Left lung (tissue), 10 donors: ENCODE measurements around the gene TENM4. TPM values are rescaled to one million over a fixed set of nuclear protein-coding genes. Genes with fewer than 3 reads are reported as not detected.

Experiments used
- ATAC-seq: fragments of 200-7000 bp; cut with Tn5 transposase; one replicate; pipeline ENCODE4 v1.9.1; 2020; ENCODE audit warnings: moderate library complexity
- DNase-seq, 4 donors: peaks; one replicate each; pipeline ENCODE4 v3.0.0-alpha.2; 2013 to 2020
- H3K27ac ChIP-seq, 2 donors: fragments of 200-600 bp; sonication (generic) in 1 of 2; one replicate each; pipeline versions ENCODE4 v1.5.0 to v1.8.0; 2020 to 2021
- H3K27me3 ChIP-seq, 2 donors: fragments of 200-600 bp; sonication (generic) in 1 of 2; one replicate each; pipeline versions ENCODE4 v1.5.0 to v1.8.0; 2020 to 2021
- H3K36me3 ChIP-seq, 2 donors: fragments of 200-600 bp; sonication (generic) in 1 of 2; one replicate each; pipeline versions ENCODE4 v1.5.0 to v1.8.0; 2020 to 2021
- H3K4me1 ChIP-seq, 2 donors: fragments of 200-600 bp; one replicate each; pipeline ENCODE4 v1.8.0; 2021
- H3K4me3 ChIP-seq, 2 donors: fragments of 200-600 bp; sonication (generic) in 1 of 2; one replicate each; pipeline versions ENCODE4 v1.5.0 to v1.8.0; 2020 to 2021; ENCODE audit warnings: mild to moderate bottlenecking in 1 of 2
- H3K9me3 ChIP-seq, 2 donors: fragments of 200-600 bp; sonication (generic) in 1 of 2; one replicate each; pipeline versions ENCODE4 v1.5.0 to v1.8.0; 2020 to 2021
- CTCF ChIP-seq, 2 donors: fragments of 200-600 bp; sonication (generic) in 1 of 2; IDR thresholded peaks; one replicate each; pipeline versions ENCODE4 v1.5.0 to v1.8.0; 2021; ENCODE audit warnings: antibody characterized with exemption in 2 of 2
- intact Hi-C, 2 donors: fragments of 100-400 bp; cut with DNase I; formaldehyde crosslinking; loops; one replicate each; pipeline versions ENCODE4 v1.11.2 to v1.14.2; 2022
- polyA plus RNA-seq, 6 donors: library from polyadenylated mRNA; unstranded; fragments of 120-200 nt; gene quantifications; one replicate each; pipeline ENCODE4 v1.2.1, GENCODE V29; 2013; ENCODE audit not compliant: insufficient read length in 6 of 6
- total RNA-seq, 2 donors: library from RNA; stranded (reverse); fragmentation: NEBNext Ultra II Directional; extraction: Animal tissue kit (Norgen Biotek cat#: 25700); gene quantifications; one replicate each; pipeline ENCODE4 v1.2.1, GENCODE V29; 2021
- donor health status: DM: no; HTN: yes; CAD: no.
- donor health status: DM: no; HTN: no; CAD: no.

TENM4 gene
- total and polyA plus RNA-seq, 8 donors = 3.4 to 7.1 (median 5.2) TPM

- intact Hi-C loops = no loop called here
- H3K4me3 ChIP-seq = no peak overlapping the region
- ATAC-seq (no peak), DNase-seq (no peak)
- H3K4me1 ChIP-seq = no peaks in the 10 kb centered on the region
- H3K27me3 ChIP-seq = no peaks in the 10 kb centered on the region
- H3K27ac ChIP-seq = no peak overlapping the region
- no peak for TF ChIP-seq CTCF (IDR thresholded peaks at IDR 0.05)
- H3K9me3 ChIP-seq = no peaks in the 10 kb centered on the region
- H3K36me3 ChIP-seq = no peaks in the 10 kb centered on the region
Measured at GRCh38 chr11:79074547-79074946, 366.3 kb downstream of the TENM4 start.

GRCh38 chr11:79071190-79071589 lies 369.6 kb downstream of the TENM4 start:
- TF ChIP-seq CTCF (IDR thresholded peaks at IDR 0.05) = no peak
- Histone ChIP-seq H3K4me3 (no peak overlapping the region), H3K9me3 (no peaks in the 10 kb centered on the region), H3K36me3 (no peaks in the 10 kb centered on the region), H3K4me1 (no peaks in the 10 kb centered on the region), H3K27ac (no peak overlapping the region), H3K27me3 (no peaks in the 10 kb centered on the region)
- no peak for ATAC-seq
- intact Hi-C loops = no loop called here
- no peak for DNase-seq

DNA sequence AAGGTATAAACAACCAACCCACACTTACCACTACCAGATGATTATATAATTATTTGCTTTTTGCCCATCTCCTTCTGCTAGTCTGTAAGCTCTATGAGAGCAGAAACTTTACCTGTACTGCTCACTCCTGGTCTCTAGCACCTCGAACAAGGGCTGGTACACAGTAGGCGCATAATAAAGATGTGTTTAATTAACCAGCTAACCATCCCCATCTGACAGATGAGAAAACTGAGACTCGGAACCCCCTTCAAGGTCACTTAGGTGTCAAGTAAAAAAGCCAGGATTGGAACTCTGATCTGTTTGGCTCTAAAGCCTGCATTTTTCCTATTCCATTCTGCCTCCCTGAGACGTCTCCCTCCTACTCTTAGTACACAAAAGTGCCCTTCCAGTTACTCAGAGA lies 370.3 kb downstream of the TENM4 start:
- intact Hi-C loops = no loop called here

GRCh38 chr11:79069504-79069903 lies 371.3 kb downstream of the TENM4 start:
- H3K9me3 ChIP-seq = no peaks in the 10 kb centered on the region
- no peaks in the 10 kb centered on the region for H3K36me3 ChIP-seq
- intact Hi-C loops = no loop called here
- H3K27me3 ChIP-seq = no peaks in the 10 kb centered on the region
- H3K4me3 ChIP-seq = no peak overlapping the region
- ATAC-seq (no peak), DNase-seq (peak in 1 of 4 donors; percentile 77)
- no peak for TF ChIP-seq CTCF (IDR thresholded peaks at IDR 0.05)
- H3K4me1 ChIP-seq = no peaks in the 10 kb centered on the region
- no peak overlapping the region for H3K27ac ChIP-seq

More for the DNA sequence above, 370.3 kb downstream of the TENM4 start:
- no peaks in the 10 kb centered on the region for H3K36me3 ChIP-seq
- TF ChIP-seq CTCF (IDR thresholded peaks at IDR 0.05) = no peak
- H3K9me3 ChIP-seq = no peaks in the 10 kb centered on the region
- H3K4me1 ChIP-seq = no peaks in the 10 kb centered on the region
- DNase-seq = no peak
- no peak overlapping the region for H3K27ac ChIP-seq
- no peak overlapping the region for H3K4me3 ChIP-seq
- H3K27me3 ChIP-seq = no peaks in the 10 kb centered on the region
- ATAC-seq = no peak

DNA sequence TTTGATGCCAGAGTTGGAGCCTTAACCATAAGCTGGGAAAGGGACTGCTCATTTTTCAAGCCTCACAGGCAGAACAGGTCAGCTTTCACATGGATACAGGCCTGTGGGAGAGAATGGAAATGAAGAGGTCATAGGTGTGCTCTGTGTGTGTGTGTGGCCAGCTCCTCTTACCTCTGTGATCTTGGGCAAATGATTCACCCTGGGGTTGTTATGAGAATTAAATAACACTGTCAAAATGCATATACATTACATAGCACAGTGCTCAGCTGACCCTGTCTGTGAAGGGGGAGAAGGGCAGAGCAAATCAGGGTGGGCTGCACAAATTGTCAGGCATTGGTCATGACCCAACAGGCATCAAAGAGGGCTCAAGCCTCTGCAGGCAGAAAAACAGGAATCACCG lies 372.5 kb downstream of the TENM4 start:
- no peak for TF ChIP-seq CTCF (IDR thresholded peaks at IDR 0.05)
- H3K36me3 ChIP-seq = no peaks in the 10 kb centered on the region
- no peak for DNase-seq
- H3K4me3 ChIP-seq = no peak overlapping the region
- no peaks in the 10 kb centered on the region for H3K4me1 ChIP-seq
- intact Hi-C loops = no loop called here
- no peak overlapping the region for H3K27ac ChIP-seq
- H3K9me3 ChIP-seq = no peaks in the 10 kb centered on the region
- no peaks in the 10 kb centered on the region for H3K27me3 ChIP-seq
- ATAC-seq = no peak
